Glutamatergic neuron (in vitro differentiated cells): ENCODE results near the gene ADK. TPM values are rescaled to one million over a fixed set of nuclear protein-coding genes. Genes with fewer than 3 reads are reported as not detected.

Experiments
- DNase-seq: peaks from one replicate; pipeline ENCODE4 v3.0.0; 2022
- H3K27ac Mint-ChIP-seq: one replicate; pipeline ENCODE4 v1.8.0; 2020; ENCODE audit warnings: mild to moderate bottlenecking, mixed read lengths, inconsistent platforms; ENCODE audit not compliant: unreplicated experiment
- H3K27me3 Mint-ChIP-seq: one replicate; pipeline ENCODE4 v1.8.0; 2020; ENCODE audit warnings: mild to moderate bottlenecking, moderate library complexity, mixed read lengths, inconsistent platforms; ENCODE audit not compliant: unreplicated experiment
- H3K36me3 Mint-ChIP-seq: one replicate; pipeline ENCODE4 v1.8.0; 2020; ENCODE audit warnings: mild to moderate bottlenecking, mixed read lengths, inconsistent platforms; ENCODE audit not compliant: unreplicated experiment
- H3K4me1 Mint-ChIP-seq: one replicate; pipeline ENCODE4 v1.8.0; 2020; ENCODE audit warnings: mild to moderate bottlenecking, low read depth, mixed read lengths, inconsistent platforms; ENCODE audit not compliant: unreplicated experiment
- H3K4me3 Mint-ChIP-seq: one replicate; pipeline ENCODE4 v1.8.0; 2020; ENCODE audit warnings: mild to moderate bottlenecking, mixed read lengths, inconsistent platforms; ENCODE audit not compliant: unreplicated experiment
- H3K9me3 Mint-ChIP-seq: one replicate; pipeline ENCODE4 v1.8.0; 2020; ENCODE audit warnings: mild to moderate bottlenecking, moderate library complexity, mixed read lengths, inconsistent platforms; ENCODE audit not compliant: unreplicated experiment
- CTCF ChIP-seq: fragments of 200-600 bp; sonication (generic); IDR thresholded peaks from one replicate; pipeline ENCODE4 v1.5.0; 2021; ENCODE audit not compliant: partially characterized antibody, unreplicated experiment
- total RNA-seq: library from RNA; stranded (reverse); fragmentation: NEBNext Ultra II Directional; extraction: Animal tissue kit (Norgen Biotek cat#: 25700); gene quantifications from one replicate; pipeline ENCODE4 v1.2.1, GENCODE V29; 2021; ENCODE audit not compliant: unreplicated experiment

ADK gene
- total RNA-seq, 1 donor from 2014 or later: 16.4 TPM

GRCh38 chr10:74752371-74753040 is 601.5 kb downstream of the ADK start:
- no peaks in the 10 kb centered on the region for H3K36me3 Mint-ChIP-seq

GRCh38 chr10:74753442-74754211 is 602.6 kb downstream of the ADK start:
- Mint-ChIP-seq H3K27ac (no peak overlapping the region), H3K27me3 (peaks cover 3% of the 10 kb centered on the region), H3K4me1 (no peaks in the 10 kb centered on the region), H3K36me3 (no peaks in the 10 kb centered on the region), H3K4me3 (no peak overlapping the region), H3K9me3 (no peaks in the 10 kb centered on the region)
- no peak for DNase-seq
- no peak for TF ChIP-seq CTCF

More at GRCh38 chr10:74752371-74753040, 601.5 kb downstream of the ADK start:
- Mint-ChIP-seq H3K4me3 (no peak overlapping the region), H3K9me3 (no peaks in the 10 kb centered on the region), H3K27ac (no peak overlapping the region), H3K27me3 (peaks cover 3% of the 10 kb centered on the region), H3K4me1 (no peaks in the 10 kb centered on the region)
- no peak for DNase-seq
- TF ChIP-seq CTCF: no peak

GRCh38 chr10:74754381-74754821 is 603.4 kb downstream of the ADK start:
- H3K27ac Mint-ChIP-seq: no peak overlapping the region

GRCh38 chr10:74755273-74755672 is 604.3 kb downstream of the ADK start:
- DNase-seq: no peak
- Mint-ChIP-seq H3K27me3 (peaks cover 3% of the 10 kb centered on the region), H3K4me3 (no peak overlapping the region), H3K9me3 (no peaks in the 10 kb centered on the region), H3K27ac (no peak overlapping the region), H3K36me3 (no peaks in the 10 kb centered on the region), H3K4me1 (no peaks in the 10 kb centered on the region)
- TF ChIP-seq CTCF: no peak

More at GRCh38 chr10:74754381-74754821, 603.4 kb downstream of the ADK start:
- H3K4me1 Mint-ChIP-seq: no peaks in the 10 kb centered on the region
- H3K9me3 Mint-ChIP-seq: no peaks in the 10 kb centered on the region
- TF ChIP-seq CTCF: no peak
- H3K36me3 Mint-ChIP-seq: no peaks in the 10 kb centered on the region
- no peak overlapping the region for H3K4me3 Mint-ChIP-seq
- peaks cover 3% of the 10 kb centered on the region for H3K27me3 Mint-ChIP-seq
- DNase-seq: no peak

Other genes starting within 250 kb of the ADK start
- gene PLAU, start 240.1 kb upstream of the ADK start, total RNA-seq: 0.59 TPM
- gene VCL, start 153.1 kb upstream of the ADK start, total RNA-seq: 42.1 TPM
- gene AP3M1, start 393 bp upstream of the ADK start, total RNA-seq: 63.4 TPM